ENCODE data around the gene FSTL3.
A peak's percentile ranks its signal among the peaks of the same experiment; 100 is the strongest.
"Not testable (repeated sequence)": the region's sequence is repeated elsewhere in the genome, so short reads cannot be mapped to it uniquely, and the experiment has no call there.

Gene FSTL3

GRCh38 chr19:661427-662196 lies 14.6 kb upstream of the FSTL3 start:
- no peak for DNase-seq (ENCODE audit: low spot score)

GRCh38 chr19:662207-662961 lies 13.8 kb upstream of the FSTL3 start:
- peak; percentile 68 for DNase-seq (ENCODE audit: low spot score)

DNA sequence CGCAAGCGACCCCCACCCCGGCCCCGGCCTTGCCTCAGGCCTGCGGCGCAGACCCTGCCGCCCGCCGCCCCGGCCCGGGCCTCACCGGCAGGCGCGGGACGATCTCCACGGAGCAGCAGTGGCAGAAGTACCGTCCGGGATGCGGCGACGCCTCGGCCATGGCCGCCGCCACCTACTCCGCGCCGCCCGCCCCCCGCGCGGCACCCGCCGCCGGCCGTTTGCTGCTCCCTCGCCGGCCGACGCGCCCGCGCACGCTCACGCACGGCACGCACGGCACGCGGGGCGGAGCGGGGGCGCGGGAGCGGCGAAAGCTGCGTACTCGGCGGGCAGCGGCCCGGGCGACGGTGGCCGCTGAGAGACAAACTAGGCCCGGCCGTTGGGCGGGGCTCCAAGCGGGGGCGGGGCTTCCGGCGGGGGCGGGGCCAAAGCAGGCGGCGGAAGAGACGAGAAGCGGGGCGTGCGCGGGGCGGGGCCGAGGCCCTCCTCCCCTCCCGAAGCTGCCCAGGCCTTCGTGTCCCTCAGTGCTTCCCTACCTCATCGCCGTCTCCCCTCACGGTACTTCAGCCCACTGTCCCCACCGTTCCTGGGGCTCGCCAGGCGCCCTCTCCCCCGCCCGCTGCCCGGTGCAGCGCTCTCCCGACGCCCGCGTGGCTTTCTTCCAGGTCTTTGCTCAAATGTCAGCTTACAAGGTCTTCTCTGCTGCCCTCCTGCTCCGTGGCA lies 13.1 kb upstream of the FSTL3 start, which contains the start of gene RNF126:
Gene RNF126 (minus strand): TSS at position 253 of the 720 bp plus-strand sequence. CDS start 93 bp downstream, at position 160.
- peak; percentile 98 for DNase-seq (ENCODE audit: low spot score)

DNA sequence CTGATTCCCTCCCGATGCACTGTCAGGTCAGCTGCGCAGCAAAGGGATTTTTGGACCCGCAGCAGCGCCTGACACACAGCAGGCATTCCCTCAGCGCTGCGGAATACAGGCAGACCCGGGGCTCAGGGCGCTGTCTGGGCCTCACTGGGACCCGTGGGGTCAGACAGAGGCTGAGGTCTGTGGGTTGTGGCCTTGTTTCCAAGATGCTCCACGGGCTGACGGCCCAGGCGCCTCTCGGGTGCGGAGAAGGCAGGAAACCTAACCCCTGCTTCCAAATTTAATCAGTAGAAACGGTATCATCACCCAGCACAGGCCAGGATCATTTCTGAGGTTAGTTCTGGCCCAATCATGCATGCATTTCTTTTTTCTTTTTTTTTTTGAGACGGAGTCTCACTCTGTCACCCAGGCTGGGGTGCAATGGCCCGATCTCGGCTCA lies 12.5 kb upstream of the FSTL3 start:
- DNase-seq (ENCODE audit: low spot score), result no peak

GRCh38 chr19:664913-665443 lies 11.2 kb upstream of the FSTL3 start:
- peak; percentile 95 for DNase-seq (ENCODE audit: low spot score)

- not testable (repeated sequence) for DNase-seq (ENCODE audit: low spot score)
Measured at GRCh38 chr19:666985-667573, 9.1 kb upstream of the FSTL3 start.

DNA sequence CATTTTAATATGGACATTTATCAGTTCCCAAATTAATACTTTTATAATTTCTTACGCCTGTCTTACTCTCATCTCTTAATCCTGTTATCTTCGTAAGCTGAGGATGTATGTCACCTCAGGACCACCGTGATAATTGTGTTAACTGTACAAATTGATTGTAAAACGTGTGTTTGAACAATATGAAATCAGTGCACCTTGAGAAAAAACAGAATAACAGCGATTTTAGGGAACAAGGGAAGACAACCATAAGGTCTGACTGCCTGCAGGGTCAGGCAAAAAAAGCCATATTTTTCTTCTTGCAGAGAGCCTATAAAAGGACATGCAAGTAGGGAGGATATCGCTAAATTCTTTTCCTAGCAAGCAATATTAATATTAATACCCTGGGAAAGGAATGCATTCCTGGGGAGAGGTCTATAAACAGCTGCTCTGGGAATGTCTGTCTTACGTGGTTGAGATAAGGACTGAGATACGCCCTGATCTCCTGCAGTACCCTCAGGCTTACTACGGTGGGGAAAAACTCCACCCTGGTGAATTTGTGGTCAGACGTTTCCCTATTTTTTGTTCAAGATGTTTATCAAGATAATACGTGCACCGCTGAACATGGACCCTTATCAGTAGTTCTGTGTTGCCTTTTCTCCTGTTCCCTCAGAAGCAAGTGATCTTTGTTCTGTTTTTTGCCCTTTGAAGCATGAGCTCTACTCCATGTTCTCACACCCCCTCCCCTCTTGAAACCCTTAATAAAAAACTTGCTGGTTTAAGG lies 7.3 kb upstream of the FSTL3 start:
- not testable (repeated sequence) for DNase-seq (ENCODE audit: low spot score)

DNA sequence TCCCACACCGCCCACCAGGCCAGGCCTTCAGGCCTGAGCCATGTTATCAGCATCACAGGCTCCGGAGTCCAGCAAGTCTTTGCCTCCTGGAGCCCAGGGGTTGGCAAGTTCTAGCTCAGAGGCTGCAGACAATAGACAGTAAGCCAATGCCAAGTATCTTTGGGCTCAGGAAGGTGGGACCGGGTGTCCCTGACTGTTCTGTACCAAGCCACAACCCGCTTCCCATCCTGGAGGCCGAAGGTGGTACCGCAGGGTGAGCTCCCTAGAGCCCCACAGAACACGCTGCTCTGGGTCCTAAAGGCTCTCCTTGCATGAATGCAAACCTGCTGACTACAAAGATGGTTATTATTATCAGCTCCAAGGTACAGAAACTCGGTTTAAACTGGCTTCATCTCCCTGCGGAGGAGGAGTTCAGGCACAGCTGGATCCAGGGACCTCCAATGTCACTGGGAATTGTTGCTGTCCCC lies 5.5 kb upstream of the FSTL3 start:
- no peak for DNase-seq (ENCODE audit: low spot score)

DNA sequence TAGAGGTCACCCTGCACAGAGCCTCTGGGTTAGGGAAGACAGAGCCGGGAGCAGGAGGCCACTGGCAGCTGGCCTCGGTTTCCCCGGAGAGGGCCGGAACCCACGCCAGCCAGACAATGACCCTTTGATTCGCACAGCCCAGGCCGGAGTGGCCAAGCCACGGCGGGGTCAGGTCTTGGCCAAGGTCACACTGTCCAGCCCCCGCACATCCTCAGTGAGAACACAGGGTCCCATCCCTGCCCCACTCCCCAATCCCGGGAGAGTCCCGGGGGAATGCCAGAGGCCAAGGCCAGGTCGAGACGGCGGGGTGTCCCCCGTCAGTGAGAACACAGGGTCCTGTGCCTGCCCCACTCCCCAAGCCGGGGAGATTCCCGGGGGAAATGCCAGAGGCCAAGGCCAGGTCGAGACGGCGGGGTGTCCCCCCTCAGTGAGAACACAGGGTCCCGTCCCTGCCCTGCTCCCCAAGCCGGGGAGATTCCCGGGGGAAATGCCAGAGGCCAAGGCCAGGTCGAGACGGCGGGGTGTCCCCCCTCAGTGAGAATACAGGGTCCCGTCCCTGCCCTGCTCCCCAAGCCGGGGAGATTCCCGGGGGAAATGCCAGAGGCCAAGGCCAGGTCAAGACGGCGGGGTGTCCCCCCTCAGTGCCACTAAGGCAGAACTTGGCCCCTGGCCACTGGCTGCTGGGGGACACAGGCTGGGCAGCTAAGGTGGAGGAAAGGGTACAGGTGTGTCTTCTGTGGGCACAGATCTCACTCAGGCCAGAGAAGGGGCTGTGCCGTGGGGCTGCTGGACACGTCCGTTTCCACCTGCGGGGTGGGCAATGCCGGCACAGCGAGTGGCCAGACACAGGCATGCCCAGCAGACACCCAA lies 1.7 kb upstream of the FSTL3 start:
- DNase-seq (ENCODE audit: low spot score), result no peak

- no peak for DNase-seq (ENCODE audit: low spot score)
Measured at GRCh38 chr19:676007-676338, 219 bp upstream of the FSTL3 start.

DNA sequence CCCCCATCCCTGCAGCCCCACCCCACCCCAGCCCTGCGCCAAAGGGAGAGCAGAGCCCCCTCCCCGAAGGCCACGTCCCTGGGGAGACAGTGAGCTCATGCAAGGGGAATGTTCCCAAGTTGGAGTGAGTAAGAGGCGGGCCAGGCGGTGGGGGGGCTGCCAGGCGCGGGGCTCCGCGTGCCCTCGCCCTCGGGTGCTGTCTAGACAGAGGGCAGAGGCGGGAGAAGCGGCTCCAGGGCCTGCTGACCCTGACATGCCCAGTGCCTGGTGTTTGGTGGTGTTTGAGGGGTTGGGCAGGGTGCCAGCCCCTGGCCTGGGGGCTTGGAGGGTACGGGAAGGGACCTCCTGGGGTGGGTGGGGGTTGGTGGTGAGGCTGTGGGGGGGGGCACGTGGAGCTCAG lies 1.0 kb downstream of the FSTL3 start:
- DNase-seq (ENCODE audit: low spot score), result no peak

DNA sequence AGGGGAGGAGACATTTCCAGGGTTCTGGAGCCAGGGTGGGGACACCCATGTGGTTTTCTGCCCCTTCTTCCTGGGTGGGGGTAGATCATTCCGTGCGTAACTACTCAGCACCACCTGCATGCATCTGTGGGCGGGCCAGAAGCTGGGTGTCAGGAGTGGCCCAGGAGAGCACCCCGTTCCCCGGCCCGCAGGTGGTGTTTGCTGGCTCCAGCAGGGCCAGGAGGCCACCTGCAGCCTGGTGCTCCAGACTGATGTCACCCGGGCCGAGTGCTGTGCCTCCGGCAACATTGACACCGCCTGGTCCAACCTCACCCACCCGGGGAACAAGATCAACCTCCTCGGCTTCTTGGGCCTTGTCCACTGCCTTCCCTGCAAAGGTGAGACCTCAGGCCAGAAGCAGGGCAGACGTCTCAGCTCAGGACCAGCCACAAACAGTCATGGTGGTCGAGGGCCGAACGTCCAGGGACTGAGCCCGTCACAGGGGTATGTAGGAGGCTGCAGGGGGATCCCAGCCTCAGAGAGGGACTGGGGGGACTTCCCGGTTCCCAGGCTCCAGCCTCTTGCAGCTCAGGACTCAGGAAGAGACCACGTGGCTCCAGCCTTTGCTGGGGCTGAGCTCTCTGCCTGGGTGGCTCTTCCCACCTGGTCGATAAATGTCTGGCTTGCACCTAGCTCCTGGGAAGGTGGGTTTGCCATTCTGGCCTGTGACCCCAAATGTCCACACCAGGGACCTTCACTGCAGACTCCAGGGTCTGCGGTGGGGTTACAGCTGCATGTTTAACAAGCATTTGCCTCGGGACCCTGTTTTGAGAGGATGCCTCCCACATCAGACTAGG lies 1.6 kb downstream of the FSTL3 start:
- no peak for DNase-seq (ENCODE audit: low spot score)

GRCh38 chr19:678791-679388 lies 2.7 kb downstream of the FSTL3 start:
- no peak for DNase-seq (ENCODE audit: low spot score)

DNA sequence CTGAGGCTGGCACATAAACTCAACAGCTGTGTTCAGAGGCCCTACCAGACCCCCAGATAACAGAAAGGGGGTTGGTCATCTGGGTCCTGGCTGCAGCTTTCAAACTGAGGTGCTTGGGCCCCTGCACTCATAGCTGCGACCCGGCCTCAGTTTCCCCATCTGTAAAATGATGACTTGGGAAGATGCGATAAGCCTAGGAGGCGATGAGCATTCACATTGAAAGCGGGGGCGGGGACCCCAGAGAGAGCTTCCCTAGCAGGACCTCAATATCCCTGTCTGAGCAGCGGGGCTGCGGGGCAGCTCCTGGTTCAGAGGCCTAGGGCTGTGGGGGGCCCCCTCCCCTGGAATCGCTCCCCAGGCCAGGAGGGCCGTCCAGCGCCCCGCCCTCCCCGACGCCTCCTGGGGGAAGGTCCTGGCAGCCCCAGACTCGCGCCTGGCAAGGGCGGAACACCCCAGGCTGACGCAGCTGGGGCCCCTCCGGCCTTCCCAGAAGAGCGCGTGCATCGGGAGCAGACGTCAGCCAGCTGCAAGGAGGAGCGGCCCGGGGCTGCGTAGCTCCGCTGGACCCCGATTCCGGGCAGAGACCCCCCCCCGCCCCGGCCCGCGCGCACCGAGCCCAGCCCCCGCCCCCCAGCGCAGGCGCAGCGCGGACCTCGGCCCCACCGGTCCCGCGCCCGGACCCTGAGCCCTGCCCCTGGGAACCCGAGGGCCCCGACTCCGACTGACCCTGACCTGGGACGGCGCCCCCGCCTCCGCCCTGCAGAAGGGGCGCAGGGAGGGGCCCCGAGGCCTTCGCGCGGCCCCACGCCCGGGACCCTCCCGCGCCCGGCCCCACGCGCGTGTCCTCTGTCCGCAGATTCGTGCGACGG lies 3.5 kb downstream of the FSTL3 start:
- DNase-seq (ENCODE audit: low spot score), result peak; percentile 65

GRCh38 chr19:680287-681028 lies 4.3 kb downstream of the FSTL3 start:
- DNase-seq (ENCODE audit: low spot score), result peak; percentile 97

DNA sequence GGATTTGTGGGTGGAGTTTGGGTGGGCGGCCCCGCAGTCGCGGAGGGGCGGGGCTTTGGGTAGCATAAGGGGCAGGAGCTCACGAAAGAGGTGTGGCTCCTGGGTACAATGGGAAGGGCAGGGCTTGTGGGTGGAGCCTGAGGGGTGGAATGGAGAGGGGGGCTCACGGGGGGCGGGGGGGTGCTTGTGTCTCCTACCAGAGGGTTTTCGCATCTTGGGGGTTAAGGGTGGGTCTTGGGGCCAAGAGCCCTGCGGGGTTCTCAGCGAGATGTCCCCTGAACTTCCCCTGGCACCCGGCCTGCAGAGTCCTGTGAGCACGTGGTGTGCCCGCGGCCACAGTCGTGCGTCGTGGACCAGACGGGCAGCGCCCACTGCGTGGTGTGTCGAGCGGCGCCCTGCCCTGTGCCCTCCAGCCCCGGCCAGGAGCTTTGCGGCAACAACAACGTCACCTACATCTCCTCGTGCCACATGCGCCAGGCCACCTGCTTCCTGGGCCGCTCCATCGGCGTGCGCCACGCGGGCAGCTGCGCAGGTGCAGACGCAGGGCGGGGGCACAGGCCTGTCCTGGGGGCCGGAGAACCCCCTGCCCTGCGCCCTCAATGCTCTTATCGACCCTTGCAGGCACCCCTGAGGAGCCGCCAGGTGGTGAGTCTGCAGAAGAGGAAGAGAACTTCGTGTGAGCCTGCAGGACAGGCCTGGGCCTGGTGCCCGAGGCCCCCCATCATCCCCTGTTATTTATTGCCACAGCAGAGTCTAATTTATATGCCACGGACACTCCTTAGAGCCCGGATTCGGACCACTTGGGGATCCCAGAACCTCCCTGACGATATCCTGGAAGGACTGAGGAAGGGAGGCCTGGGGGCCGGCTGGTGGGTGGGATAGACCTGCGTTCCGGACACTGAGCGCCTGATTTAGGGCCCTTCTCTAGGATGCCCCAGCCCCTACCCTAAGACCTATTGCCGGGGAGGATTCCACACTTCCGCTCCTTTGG lies 5.1 kb downstream of the FSTL3 start:
- DNase-seq (ENCODE audit: low spot score), result peak; percentile 88
